KOPT-K1 (cell line): Measurements from ENCODE around the gene SSR1.

Experiments
- H3K27ac ChIP-seq: fragments of 200-600 bp; sonication (generic); 2 replicates; pipeline ENCODE4 v1.5.1; 2016; ENCODE audit warnings: antibody characterized with exemption, mild to moderate bottlenecking, low read depth, low read length; ENCODE audit not compliant: poor library complexity, severe bottlenecking
- H3K36me3 ChIP-seq: fragments of 200-600 bp; sonication (generic); 2 replicates; pipeline ENCODE4 v1.5.1; 2017; ENCODE audit warnings: antibody characterized with exemption, mild to moderate bottlenecking, low read length, moderate library complexity; ENCODE audit not compliant: insufficient read depth
- H3K9me3 ChIP-seq: fragments of 200-600 bp; sonication (generic); 2 replicates; pipeline ENCODE4 v1.5.1; 2017; ENCODE audit warnings: antibody characterized with exemption, low read length, mild to moderate bottlenecking; ENCODE audit not compliant: insufficient read depth, poor library complexity, severe bottlenecking

Gene SSR1

DNA sequence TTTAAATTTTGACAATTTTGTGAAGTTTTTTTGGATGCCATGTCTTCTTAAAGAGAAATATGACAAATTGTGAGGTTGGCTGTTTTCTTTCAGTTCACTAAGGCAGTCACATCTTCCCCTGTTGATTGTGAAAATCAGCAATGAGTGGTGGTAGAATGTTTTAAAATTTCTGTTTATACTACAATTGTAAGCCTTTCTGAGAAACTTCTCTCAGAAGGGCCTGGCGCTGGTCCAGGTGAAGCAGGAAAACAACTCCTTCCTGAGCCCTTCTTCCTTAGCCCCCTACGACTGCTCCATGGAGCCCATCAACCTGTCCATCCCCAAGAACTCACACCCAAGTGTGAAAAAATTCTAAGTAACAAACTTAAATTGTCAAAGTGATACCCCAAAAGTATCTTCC lies 80.6 kb downstream of the SSR1 start:
- no peak overlapping the region for H3K27ac ChIP-seq

DNA sequence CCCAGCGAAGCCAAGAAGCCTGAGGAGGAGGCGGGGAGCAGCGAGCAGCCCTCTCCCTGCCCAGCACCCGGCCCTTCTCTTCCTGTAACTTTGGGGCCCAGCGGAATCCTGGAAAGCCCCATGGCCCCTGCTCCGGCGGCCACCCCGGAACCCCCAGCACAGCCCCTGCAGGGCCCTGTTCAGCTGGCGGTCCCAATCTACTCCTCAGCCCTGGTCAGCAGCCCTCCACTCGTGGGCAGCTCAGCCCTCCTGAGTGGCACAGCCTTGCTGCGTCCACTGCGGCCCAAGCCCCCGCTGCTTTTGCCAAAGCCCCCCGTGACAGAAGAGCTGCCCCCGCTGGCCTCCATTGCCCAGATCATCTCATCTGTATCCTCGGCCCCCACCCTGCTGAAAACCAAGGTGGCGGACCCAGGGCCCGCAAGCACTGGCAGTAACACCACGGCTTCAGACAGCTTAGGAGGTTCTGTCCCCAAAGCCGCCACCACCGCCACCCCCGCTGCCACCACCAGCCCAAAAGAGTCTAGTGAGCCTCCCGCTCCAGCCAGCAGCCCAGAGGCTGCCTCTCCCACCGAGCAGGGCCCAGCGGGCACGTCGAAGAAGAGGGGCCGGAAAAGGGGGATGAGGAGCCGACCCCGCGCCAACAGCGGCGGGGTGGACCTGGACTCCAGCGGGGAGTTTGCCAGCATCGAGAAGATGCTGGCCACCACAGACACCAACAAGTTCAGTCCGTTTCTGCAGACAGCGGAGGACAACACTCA lies 81.9 kb downstream of the SSR1 start:
- Histone ChIP-seq H3K9me3 (no peaks in the 10 kb centered on the region), H3K36me3 (peaks cover 94% of the 10 kb centered on the region), H3K27ac (no peak overlapping the region)

More for the DNA sequence above, 80.6 kb downstream of the SSR1 start:
- peaks cover 91% of the 10 kb centered on the region for H3K36me3 ChIP-seq
- H3K9me3 ChIP-seq = no peaks in the 10 kb centered on the region

DNA sequence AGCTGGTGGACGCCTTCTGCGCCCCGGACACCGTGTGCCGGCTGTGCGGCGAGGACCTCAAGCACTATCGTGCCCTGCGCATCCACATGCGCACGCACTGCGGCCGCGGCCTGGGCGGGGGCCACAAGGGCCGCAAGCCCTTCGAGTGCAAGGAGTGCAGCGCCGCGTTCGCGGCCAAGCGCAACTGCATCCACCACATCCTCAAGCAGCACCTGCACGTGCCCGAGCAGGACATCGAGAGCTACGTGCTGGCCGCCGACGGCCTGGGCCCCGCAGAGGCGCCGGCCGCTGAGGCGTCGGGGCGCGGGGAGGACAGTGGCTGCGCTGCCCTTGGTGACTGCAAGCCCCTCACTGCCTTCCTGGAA lies 82.7 kb downstream of the SSR1 start:
- no peaks in the 10 kb centered on the region for H3K9me3 ChIP-seq
- H3K36me3 ChIP-seq = peaks cover 94% of the 10 kb centered on the region
- no peak overlapping the region for H3K27ac ChIP-seq

DNA sequence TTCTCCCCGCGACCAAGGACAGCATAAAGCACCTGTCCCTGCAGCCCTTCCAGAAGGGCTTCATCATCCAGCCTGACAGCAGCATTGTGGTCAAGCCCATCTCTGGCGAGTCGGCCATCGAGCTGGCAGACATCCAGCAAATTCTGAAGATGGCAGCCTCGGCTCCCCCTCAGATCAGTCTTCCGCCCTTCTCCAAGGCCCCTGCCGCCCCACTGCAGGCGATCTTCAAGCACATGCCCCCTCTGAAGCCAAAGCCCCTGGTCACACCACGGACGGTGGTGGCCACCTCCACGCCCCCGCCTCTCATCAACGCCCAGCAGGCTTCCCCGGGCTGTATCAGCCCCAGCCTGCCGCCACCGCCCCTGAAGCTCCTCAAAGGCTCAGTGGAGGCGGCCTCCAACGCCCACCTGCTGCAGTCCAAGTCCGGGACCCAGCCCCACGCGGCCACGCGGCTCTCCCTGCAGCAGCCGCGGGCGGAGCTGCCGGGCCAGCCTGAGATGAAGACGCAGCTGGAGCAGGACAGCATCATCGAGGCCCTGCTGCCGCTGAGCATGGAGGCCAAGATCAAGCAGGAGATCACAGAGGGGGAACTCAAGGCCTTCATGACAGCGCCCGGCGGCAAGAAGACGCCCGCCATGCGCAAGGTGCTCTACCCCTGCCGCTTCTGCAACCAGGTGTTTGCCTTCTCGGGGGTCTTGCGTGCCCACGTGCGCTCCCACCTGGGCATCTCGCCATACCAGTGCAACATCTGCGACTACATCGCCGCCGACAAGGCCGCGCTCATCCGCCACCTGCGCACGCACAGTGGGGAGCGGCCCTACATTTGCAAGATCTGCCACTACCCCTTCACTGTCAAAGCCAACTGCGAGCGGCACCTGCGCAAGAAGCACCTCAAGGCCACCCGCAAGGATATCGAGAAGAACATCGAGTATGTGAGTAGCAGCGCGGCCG lies 83.3 kb downstream of the SSR1 start:
- Histone ChIP-seq H3K36me3 (peaks cover 94% of the 10 kb centered on the region), H3K27ac (no peak overlapping the region), H3K9me3 (no peaks in the 10 kb centered on the region)

DNA sequence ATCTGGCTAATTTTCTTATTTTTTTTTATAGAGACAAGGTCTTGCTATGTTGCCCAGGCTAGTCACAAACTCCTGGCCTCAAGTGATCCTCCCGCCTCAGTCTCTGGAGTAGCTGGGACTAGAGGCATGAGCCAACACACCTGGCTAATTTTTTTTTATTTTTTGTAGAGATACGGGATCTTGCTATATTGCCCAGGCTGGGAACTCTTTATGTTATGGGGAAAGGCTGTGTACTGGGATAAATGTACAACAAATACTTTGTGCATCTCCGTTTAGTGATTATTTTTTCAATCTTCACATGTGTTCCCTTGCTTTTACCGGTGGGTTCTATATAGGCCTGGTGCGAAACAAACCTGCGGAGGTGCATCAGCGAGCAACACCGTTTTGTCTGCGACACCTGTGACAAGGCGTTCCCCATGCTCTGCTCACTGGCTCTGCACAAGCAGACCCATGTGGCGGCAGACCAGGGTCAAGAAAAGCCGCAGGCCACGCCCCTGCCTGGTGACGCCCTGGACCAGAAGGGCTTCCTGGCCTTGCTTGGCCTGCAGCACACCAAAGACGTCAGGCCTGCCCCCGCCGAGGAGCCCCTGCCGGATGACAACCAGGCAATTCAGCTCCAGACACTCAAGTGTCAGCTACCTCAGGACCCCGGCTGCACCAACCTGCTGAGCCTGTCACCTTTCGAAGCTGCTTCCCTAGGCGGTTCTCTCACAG lies 84.2 kb downstream of the SSR1 start:
- Histone ChIP-seq H3K9me3 (no peaks in the 10 kb centered on the region), H3K36me3 (peaks cover 94% of the 10 kb centered on the region), H3K27ac (no peak overlapping the region)

GRCh38 chr6:7224731-7225130 lies 88.3 kb downstream of the SSR1 start:
- no peaks in the 10 kb centered on the region for H3K9me3 ChIP-seq
- H3K36me3 ChIP-seq = peaks cover 91% of the 10 kb centered on the region
- no peak overlapping the region for H3K27ac ChIP-seq

GRCh38 chr6:7222197-7222596 lies 90.8 kb downstream of the SSR1 start:
- Histone ChIP-seq H3K27ac (no peak overlapping the region), H3K36me3 (peaks cover 86% of the 10 kb centered on the region), H3K9me3 (no peaks in the 10 kb centered on the region)

DNA sequence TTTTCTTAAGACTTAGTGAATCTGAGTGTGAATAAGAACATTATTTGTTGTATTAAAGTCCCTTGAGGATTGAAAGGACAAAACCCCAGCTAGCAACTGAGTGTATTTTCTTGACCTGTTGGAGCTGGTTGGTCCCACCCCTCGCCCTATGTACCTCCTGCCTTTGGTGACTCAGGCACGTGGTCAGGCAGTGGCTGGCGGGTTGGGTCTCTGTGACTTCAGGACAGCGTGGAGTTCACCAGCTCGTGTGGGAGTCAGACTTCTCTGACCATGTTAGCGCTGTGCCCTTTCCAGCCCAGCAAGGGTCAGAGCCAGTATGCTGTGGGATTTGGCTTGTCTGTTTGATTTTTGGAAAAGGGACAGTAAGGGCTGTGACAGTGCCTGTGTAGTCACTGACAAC lies 93.7 kb downstream of the SSR1 start:
- Histone ChIP-seq H3K27ac (no peak overlapping the region), H3K36me3 (peaks cover 86% of the 10 kb centered on the region), H3K9me3 (no peaks in the 10 kb centered on the region)

GRCh38 chr6:7218406-7218988 lies 94.5 kb downstream of the SSR1 start:
- H3K9me3 ChIP-seq = no peaks in the 10 kb centered on the region
- peaks cover 87% of the 10 kb centered on the region for H3K36me3 ChIP-seq
- H3K27ac ChIP-seq = no peak overlapping the region
